Left renal cortex interstitium (tissue), 4 donors: ENCODE data around the gene NOP9. TPM values are rescaled to one million over a fixed set of nuclear protein-coding genes. Genes with fewer than 3 reads are reported as not detected.
"Not testable (repeated sequence)": the region's sequence is repeated elsewhere in the genome, so short reads cannot be mapped to it uniquely, and the experiment has no call there.

ENCODE experiments used
- DNase-seq, 4 donors: peaks; one replicate each; pipeline ENCODE4 v3.0.0-alpha.2; 2013; ENCODE audit warnings: low read depth in 4 of 4, low spot score in 2 of 4, missing footprints in 1 of 4
- polyA plus RNA-seq, 4 donors: library from polyadenylated mRNA; unstranded; fragments of 120-200 nt; gene quantifications; one replicate each; pipeline ENCODE4 v1.2.1, GENCODE V29; 2013; ENCODE audit not compliant: insufficient read length in 4 of 4

The NOP9 gene
- polyA plus RNA-seq, 4 donors, result 24.1 to 29.0 (median 26.9) TPM

- DNase-seq, result no peak
Measured at GRCh38 chr14:24322672-24323071, 23.0 kb downstream of the NOP9 start.

GRCh38 chr14:24323341-24323740 is 23.7 kb downstream of the NOP9 start:
- no peak for DNase-seq

- DNase-seq, result no peak
Measured at GRCh38 chr14:24324024-24324423, 24.4 kb downstream of the NOP9 start.

- DNase-seq, result no peak
Measured at GRCh38 chr14:24325041-24325530, 25.4 kb downstream of the NOP9 start.

DNA sequence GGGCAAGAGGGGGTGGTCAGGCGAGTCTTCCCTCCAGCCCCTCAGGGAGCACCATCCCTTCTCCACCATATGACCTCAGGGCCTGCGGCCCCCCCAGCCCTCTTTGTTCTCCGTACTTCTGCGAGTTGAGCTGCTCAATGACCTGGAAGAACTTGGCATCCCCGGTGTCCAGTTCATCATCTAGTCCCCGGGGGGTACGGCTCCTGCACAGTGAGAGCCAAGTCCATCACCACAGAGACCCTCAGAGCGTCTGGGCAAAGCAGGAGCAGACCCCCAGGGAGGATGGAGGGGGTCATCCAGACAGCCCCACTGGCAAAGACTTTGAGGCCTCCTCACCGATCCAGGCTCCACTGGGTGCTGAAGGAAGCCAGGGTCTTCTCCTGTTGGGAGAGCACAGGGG is 26.3 kb downstream of the NOP9 start:
- DNase-seq, result no peak

DNA sequence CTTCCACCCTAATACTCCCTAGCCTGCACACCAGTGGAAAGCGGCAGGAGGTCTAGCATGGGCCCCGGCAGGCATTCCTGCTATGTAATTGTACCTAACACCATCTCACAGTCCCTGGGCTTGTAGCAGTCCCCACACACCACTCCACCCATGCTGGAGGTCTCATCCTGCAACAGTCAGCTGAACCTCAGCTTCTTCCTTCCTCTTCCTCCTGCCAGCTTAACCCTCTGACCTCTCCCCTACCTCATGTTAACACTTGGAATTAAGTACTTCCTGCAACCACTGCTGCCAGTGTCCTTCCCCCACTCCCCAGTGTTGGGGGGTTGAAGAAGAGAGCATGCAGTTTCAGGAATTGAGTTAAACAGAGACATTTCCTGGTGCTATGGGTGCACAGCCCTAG is 27.7 kb downstream of the NOP9 start:
- DNase-seq, result no peak

DNA sequence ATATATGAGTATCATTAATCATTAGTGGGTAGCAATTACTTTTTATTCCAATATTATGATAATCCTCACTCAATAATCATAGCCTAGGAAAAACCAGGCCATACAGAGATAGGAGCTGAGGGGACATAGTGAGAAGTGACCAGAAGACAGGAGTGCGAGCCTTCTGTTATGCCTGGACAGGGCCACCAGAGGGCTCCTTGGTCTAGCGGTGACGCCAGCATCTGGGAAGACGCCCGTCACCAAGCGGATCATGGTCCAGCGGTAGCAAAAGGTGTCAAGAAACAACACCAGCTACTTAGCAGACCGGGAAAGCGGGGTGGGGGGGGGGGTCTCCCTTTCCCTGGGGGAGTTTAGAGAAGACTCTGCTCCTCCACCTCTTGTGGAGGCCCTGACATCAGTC is 28.3 kb downstream of the NOP9 start:
- not testable (repeated sequence) for DNase-seq

DNA sequence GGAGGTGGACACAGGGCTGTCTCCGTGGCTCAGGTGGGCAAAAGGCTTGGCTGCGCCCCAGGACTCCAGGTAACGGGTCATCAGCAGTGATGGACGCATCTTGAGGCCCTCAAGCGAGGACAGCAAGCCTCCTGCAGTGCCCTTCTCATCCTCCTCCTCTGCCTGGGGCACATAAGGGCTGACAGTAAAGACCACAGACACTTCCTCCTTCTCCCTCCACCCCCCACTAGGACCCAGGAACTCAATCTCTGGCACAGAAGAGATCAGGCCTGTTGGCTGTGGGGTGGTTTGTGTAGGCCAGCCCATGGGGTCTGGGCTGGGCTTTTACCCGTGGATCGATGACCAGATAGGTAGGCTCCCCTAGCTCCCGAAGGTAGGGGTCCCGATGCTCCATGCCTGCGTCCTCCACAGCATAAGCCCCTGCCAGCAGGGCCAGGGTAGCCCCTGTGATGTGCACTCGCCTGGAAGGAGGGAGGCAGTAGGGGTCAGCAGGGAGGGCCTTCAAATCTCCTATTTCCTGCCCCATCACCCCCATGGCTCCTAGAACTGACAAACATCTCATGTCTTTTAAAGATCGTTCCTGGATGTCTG is 29.5 kb downstream of the NOP9 start:
- no peak for DNase-seq

DNA sequence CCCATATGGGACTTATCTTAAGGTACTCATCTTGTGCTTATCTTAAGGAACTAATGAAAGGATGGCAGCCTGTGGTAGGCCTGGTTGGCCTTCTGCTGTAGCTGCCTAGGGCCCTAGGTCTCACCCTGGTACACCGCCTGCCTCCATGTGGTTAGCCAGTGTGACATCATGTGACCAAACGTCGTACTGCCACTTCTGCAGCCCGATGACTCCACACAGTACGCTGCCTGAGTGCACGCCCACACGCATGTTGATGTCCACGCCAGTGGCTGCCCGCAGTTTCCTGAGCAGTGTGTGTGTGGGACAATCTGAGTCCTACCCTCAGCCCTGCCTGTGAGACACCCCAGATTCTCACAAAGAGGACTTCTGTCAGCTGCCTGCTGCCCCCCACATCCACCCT is 30.1 kb downstream of the NOP9 start:
- no peak for DNase-seq

DNA sequence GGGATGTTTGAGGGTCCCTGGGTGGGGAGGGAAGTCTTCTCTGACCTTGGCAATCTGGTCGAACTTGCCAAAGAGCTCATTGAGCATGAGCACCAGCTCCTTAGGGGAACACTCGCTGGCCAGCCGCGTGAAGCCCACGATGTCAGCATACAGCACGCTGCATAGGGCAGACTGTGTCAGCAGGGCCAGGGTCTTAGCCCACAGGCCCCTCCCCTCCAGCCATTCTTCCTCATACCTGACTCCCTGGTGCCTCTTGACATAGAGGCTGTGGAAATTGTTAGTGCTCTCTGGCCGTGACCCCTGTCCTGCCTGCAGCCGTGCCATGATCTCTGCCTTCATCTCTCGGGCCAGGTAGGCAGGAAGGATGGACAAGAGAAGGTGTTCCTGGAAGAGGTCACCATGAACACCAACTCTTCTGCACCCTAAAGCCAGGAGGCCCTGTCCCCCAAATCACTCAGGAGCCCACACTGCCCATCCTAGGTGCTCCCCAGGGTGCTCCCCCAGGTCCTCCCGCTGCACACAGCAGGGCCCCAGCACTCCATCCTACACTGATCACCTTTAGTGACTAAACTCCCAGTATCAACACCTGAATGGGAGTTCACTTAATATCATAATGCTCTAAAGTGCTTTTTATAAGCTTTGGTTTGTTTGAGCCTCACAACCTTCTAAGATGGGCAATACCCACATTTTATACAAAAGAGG is 31.5 kb downstream of the NOP9 start:
- no peak for DNase-seq

DNA sequence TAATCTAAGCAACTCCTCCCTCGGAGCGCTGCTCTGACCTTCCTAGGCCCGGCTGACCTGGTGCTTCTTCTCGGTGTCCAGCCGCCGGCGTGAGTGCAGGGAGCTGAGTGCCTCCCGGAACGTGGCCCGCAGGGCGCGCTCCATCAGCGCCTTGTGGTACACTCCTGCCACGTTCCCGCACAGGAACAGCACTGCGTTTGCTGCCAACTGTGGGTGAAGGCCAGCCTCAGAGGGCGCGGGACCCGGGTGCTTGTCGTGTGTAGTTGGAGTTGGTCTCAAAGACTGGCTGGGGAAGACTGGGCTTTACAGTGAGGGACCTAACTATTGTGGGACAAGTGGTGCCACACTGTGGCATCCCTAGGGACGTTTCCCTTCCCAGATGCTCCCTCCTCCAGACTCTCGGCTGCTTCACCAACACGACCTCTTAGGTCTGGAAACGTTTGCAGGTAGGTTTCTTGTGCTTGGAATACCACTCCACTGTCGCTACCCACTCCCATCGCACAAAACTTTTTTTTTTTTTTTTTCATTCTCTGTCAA is 32.1 kb downstream of the NOP9 start:
- no peak for DNase-seq

GRCh38 chr14:24332268-24332993 is 32.8 kb downstream of the NOP9 start:
- DNase-seq, result no peak

- DNase-seq, result no peak
Measured at GRCh38 chr14:24334431-24335291, 35.0 kb downstream of the NOP9 start, which contains the start of gene ADCY4. Gene ADCY4, minus strand, starts transcription at chr14:24335071. Its CDS starts 419 bp downstream, at chr14:24334652.

GRCh38 chr14:24335461-24336171 is 36.0 kb downstream of the NOP9 start:
- DNase-seq, result no peak

GRCh38 chr14:24337144-24337823 is 37.6 kb downstream of the NOP9 start:
- DNase-seq, result no peak

DNA sequence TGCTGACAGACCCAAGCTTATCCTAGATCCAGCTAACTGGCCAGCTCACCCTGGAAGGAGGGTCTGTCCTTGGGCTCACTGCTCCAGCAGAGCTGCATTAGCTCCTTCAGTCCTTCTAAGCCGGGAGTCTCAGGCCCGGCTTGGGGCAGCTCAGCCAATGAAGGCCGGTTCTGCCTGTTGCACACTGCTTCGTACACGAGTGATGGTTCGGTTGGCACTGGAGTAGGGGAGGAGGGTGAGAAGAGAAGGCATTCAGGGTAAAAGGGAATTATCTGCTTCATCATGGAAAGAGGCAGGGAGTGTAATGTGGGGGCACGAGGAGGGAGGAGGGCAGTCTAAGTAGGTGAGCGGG is 38.1 kb downstream of the NOP9 start:
- DNase-seq, result no peak

DNA sequence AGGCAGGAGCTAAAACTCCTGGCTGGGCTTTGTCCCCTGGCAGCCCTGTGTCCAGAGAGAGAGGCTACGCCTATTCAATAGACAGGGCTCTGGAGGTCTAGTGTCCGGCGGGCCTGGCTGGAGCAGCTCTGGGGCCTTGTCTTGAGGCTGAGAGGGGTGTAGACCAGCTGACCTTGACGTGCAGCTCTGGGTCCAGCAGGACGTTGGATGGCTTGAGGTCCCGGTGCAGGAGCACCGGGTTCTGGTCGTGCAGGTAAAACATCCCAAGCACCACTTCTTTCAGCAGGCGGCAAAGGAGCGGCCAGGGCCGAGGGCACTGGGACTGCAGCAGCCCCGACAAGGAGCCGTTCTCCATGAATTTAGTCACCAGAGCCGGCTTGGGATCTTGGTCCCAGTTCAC is 39.2 kb downstream of the NOP9 start:
- DNase-seq, result no peak

- DNase-seq, result no peak
Measured at GRCh38 chr14:24339284-24340151, 39.9 kb downstream of the NOP9 start, which contains the start of gene RIPK3. Gene RIPK3, minus strand, starts transcription at chr14:24339991. Its CDS starts 165 bp downstream, at chr14:24339826.
